Fibroblast of skin of left quadriceps (primary cell): ENCODE data around the gene FBXO45.
"Not testable (repeated sequence)": the region's sequence is repeated elsewhere in the genome, so short reads cannot be mapped to it uniquely, and the experiment has no call there.

Experiments
- DNase-seq, 2 experiments: peaks; one replicate each; pipeline ENCODE4 v3.0.0-alpha.2; 2013; ENCODE audit warnings: low read depth in 2 of 2

FBXO45 gene

GRCh38 chr3:196617256-196617655 is 48.8 kb downstream of the FBXO45 start:
- DNase-seq: no peak

- no peak for DNase-seq
Measured at GRCh38 chr3:196619223-196619622, 50.8 kb downstream of the FBXO45 start.

GRCh38 chr3:196619627-196620026 is 51.2 kb downstream of the FBXO45 start:
- not testable (repeated sequence) for DNase-seq

GRCh38 chr3:196620161-196620604 is 51.7 kb downstream of the FBXO45 start:
- no peak for DNase-seq

GRCh38 chr3:196620684-196621083 is 52.2 kb downstream of the FBXO45 start:
- DNase-seq: no peak

- DNase-seq: no peak
Measured at GRCh38 chr3:196621611-196622010, 53.2 kb downstream of the FBXO45 start.

GRCh38 chr3:196624067-196624790 is 55.8 kb downstream of the FBXO45 start:
- no peak for DNase-seq

GRCh38 chr3:196624907-196625306 is 56.4 kb downstream of the FBXO45 start:
- no peak for DNase-seq

GRCh38 chr3:196625331-196625730 is 56.9 kb downstream of the FBXO45 start:
- no peak for DNase-seq

- no peak for DNase-seq
Measured at GRCh38 chr3:196627918-196628231, 59.4 kb downstream of the FBXO45 start.

- no peak for DNase-seq
Measured at GRCh38 chr3:196629228-196629627, 60.8 kb downstream of the FBXO45 start.

- no peak for DNase-seq
Measured at GRCh38 chr3:196631682-196632045, 63.2 kb downstream of the FBXO45 start.

GRCh38 chr3:196632046-196632751 is 63.7 kb downstream of the FBXO45 start:
- DNase-seq: peak; percentile 37 to 44

GRCh38 chr3:196633555-196634151 is 65.2 kb downstream of the FBXO45 start:
- DNase-seq: no peak

GRCh38 chr3:196634224-196634623 is 65.8 kb downstream of the FBXO45 start:
- no peak for DNase-seq

GRCh38 chr3:196634829-196635228 is 66.4 kb downstream of the FBXO45 start:
- DNase-seq: no peak

GRCh38 chr3:196636369-196637349 is 68.2 kb downstream of the FBXO45 start:
- no peak for DNase-seq

GRCh38 chr3:196637941-196638340 is 69.5 kb downstream of the FBXO45 start:
- DNase-seq: not testable (repeated sequence)
